ENCODE data around the gene LRRC45. TPM values are rescaled to one million over a fixed set of nuclear protein-coding genes. Genes with fewer than 3 reads are reported as not detected.
A peak's percentile ranks its signal among the peaks of the same experiment; 100 is the strongest.
"Not testable (repeated sequence)": the region's sequence is repeated elsewhere in the genome, so short reads cannot be mapped to it uniquely, and the experiment has no call there.

The LRRC45 gene
- total RNA-seq, 1 experiment from 2014 or later, result 41.5 TPM

GRCh38 chr17:82036634-82037091 lies 13.6 kb downstream of the LRRC45 start:
- ChIA-PET POLR2A (ENCODE audit: unreplicated experiment) (no interaction called here), CTCF (no interaction called here)
- Histone ChIP-seq H3F3A (ENCODE audit: insufficient read depth, low read depth) (peaks cover 4% of the 10 kb centered on the region; the same call in 1 of the 2 replicates), H3K4me3 (peak overlapping the region; percentile 66), H3K4me1 (replicated peaks; ENCODE audit: insufficient read depth) (0 out of 2 replicates have a peak, but pooled peaks cover 6% of the 10 kb centered on the region), H4K20me1 (ENCODE audit: insufficient read depth) (no peaks in the 10 kb centered on the region), H3K9me2 (ENCODE audit: insufficient read depth) (no peaks in the 10 kb centered on the region), H2AFZ (peak overlapping the region; percentile 82), H3K4me2 (peak overlapping the region; percentile 90), H3K27me3 (ENCODE audit: insufficient read depth, low read depth) (no peaks in the 10 kb centered on the region), H3K9me3 (ENCODE audit: insufficient read depth, low read depth) (no peaks in the 10 kb centered on the region), H3K27ac (no peak overlapping the region), H3K79me2 (ENCODE audit: low read depth) (no peaks in the 10 kb centered on the region), H3K36me3 (ENCODE audit: low read depth) (no peaks in the 10 kb centered on the region)
- BruUV-seq (replicated peaks), result no TSS peak
- TF ChIP-seq CTCF (conservative IDR thresholded peaks at IDR 0.05) (no peak), EZH2 (IDR thresholded peaks at IDR 0.05; ENCODE audit: low read depth) (no peak)
- intact Hi-C loops (cut with micrococcal nuclease; ENCODE audit: unreplicated experiment), result loop anchor here (2.0 to 10.0 kb wide), 3 partner anchors 61 to 208 kb away; partner anchors contain the start of gene FASN
- DNase-seq, result no peak

GRCh38 chr17:82037092-82037888 lies 14.2 kb downstream of the LRRC45 start, which contains the start of gene DCXR:
DCXR (minus strand) TSS chr17:82037697; CDS start chr17:82037682, 15 bp downstream.
- Histone ChIP-seq H3K27me3 (ENCODE audit: insufficient read depth, low read depth) (no peaks in the 10 kb centered on the region), H3K4me3 (peak within 1 kb of the TSS; percentile 66), H3K79me2 (ENCODE audit: low read depth) (no peaks in the 10 kb centered on the region), H3K27ac (no peak within 1 kb of the TSS), H3K9me2 (ENCODE audit: insufficient read depth) (no peaks in the 10 kb centered on the region), H4K20me1 (ENCODE audit: insufficient read depth) (no peaks in the 10 kb centered on the region), H3K4me2 (peak within 1 kb of the TSS; percentile 90), H3F3A (ENCODE audit: insufficient read depth, low read depth) (peaks cover 4% of the 10 kb centered on the region; the same call in 1 of the 2 replicates), H3K4me1 (replicated peaks; ENCODE audit: insufficient read depth) (0 out of 2 replicates have a peak, but pooled peaks cover 6% of the 10 kb centered on the region), H3K36me3 (ENCODE audit: low read depth) (no peaks in the 10 kb centered on the region), H3K9me3 (ENCODE audit: insufficient read depth, low read depth) (no peaks in the 10 kb centered on the region), H2AFZ (peak within 1 kb of the TSS; percentile 82)
- intact Hi-C loops (cut with micrococcal nuclease; ENCODE audit: unreplicated experiment), result loop anchor here (2.0 to 10.0 kb wide), 3 partner anchors 60 to 208 kb away; partner anchors contain the start of gene FASN
- TF ChIP-seq CTCF (conservative IDR thresholded peaks at IDR 0.05), result peak; percentile 61
- no peak for TF ChIP-seq EZH2 (IDR thresholded peaks at IDR 0.05; ENCODE audit: low read depth)
- no TSS peak for BruUV-seq (replicated peaks)
- CTCF ChIA-PET, result interaction anchor here (0.6 to 1.0 kb wide), 7 partner anchors 15 to 121 kb away, joined by 3 to 10 read pairs (median 3); partner anchors contain the start of genes CENPX, FASN and LRRC45
- POLR2A ChIA-PET (ENCODE audit: unreplicated experiment), result interaction anchor here (0.5 to 0.9 kb wide), 7 partner anchors 22 to 685 kb away, joined by 4 to 8 read pairs (median 6); partner anchors contain the start of gene DUS1L
- peak; percentile 85 to 98 for DNase-seq

- Histone ChIP-seq H3K27me3 (ENCODE audit: insufficient read depth, low read depth) (no peaks in the 10 kb centered on the region), H2AFZ (peak overlapping the region; percentile 62; the same call in 1 of the 2 replicates), H3K4me1 (replicated peaks; ENCODE audit: insufficient read depth) (0 out of 2 replicates have a peak, but pooled peaks cover 6% of the 10 kb centered on the region), H3K4me2 (peak overlapping the region; percentile 90), H3K27ac (no peak overlapping the region), H3F3A (ENCODE audit: insufficient read depth, low read depth) (peaks cover 4% of the 10 kb centered on the region; the same call in 1 of the 2 replicates), H3K4me3 (peak overlapping the region; percentile 66; the same call in 1 of the 2 replicates), H3K9me2 (ENCODE audit: insufficient read depth) (no peaks in the 10 kb centered on the region), H3K79me2 (ENCODE audit: low read depth) (no peaks in the 10 kb centered on the region), H4K20me1 (ENCODE audit: insufficient read depth) (no peaks in the 10 kb centered on the region), H3K36me3 (ENCODE audit: low read depth) (no peaks in the 10 kb centered on the region), H3K9me3 (ENCODE audit: insufficient read depth, low read depth) (no peaks in the 10 kb centered on the region)
- no peak for DNase-seq
- CTCF ChIA-PET, result interaction anchor here (0.6 to 1.0 kb wide), 7 partner anchors 15 to 121 kb away, joined by 3 to 10 read pairs (median 3); partner anchors contain the start of genes CENPX, FASN and LRRC45
- POLR2A ChIA-PET (ENCODE audit: unreplicated experiment), result interaction anchor here (0.5 to 0.9 kb wide), 6 partner anchors 21 to 684 kb away, joined by 5 to 8 read pairs (median 6); partner anchors contain the start of gene DUS1L
- BruUV-seq (replicated peaks), result no TSS peak
- TF ChIP-seq CTCF (conservative IDR thresholded peaks at IDR 0.05) (no peak), EZH2 (IDR thresholded peaks at IDR 0.05; ENCODE audit: low read depth) (no peak)
- intact Hi-C loops (cut with micrococcal nuclease; ENCODE audit: unreplicated experiment), result loop anchor here (2.0 to 10.0 kb wide), 3 partner anchors 59 to 207 kb away; partner anchors contain the start of gene FASN
These were observed 14.7 kb downstream of the LRRC45 start for GRCh38 chr17:82037889-82038195.

GRCh38 chr17:82038796-82039409 lies 15.8 kb downstream of the LRRC45 start:
- POLR2A ChIA-PET (ENCODE audit: unreplicated experiment), result not testable (repeated sequence)

More at GRCh38 chr17:82038796-82039409, 15.8 kb downstream of the LRRC45 start:
- H3K9me3 ChIP-seq (ENCODE audit: insufficient read depth, low read depth); BruUV-seq (replicated peaks); DNase-seq; H3K4me1 ChIP-seq (replicated peaks; ENCODE audit: insufficient read depth); H3K9me2 ChIP-seq (ENCODE audit: insufficient read depth); H3K79me2 ChIP-seq (ENCODE audit: low read depth); H3K27ac ChIP-seq; H3K36me3 ChIP-seq (ENCODE audit: low read depth); H3K27me3 ChIP-seq (ENCODE audit: insufficient read depth, low read depth); H2AFZ ChIP-seq; H3F3A ChIP-seq (ENCODE audit: insufficient read depth, low read depth); H4K20me1 ChIP-seq (ENCODE audit: insufficient read depth); CTCF ChIA-PET; H3K4me3 ChIP-seq; H3K4me2 ChIP-seq: not testable (repeated sequence)
- intact Hi-C loops (cut with micrococcal nuclease; ENCODE audit: unreplicated experiment), result loop anchor here (5.0 to 10.0 kb wide), 2 partner anchors 58 to 206 kb away; partner anchors contain the start of gene FASN
